HepG2 (cell line): ENCODE results near the gene GOLGA3. TPM values are rescaled to one million over a fixed set of nuclear protein-coding genes. Genes with fewer than 3 reads are reported as not detected.

Experiments used
- AKNA ChIP-seq: sonication (generic); formaldehyde crosslinking; IDR thresholded peaks from 2 replicates; pipeline ENCODE4 v1.4.0; 2020; ENCODE audit warnings: missing genetic modification reagents, borderline replicate concordance
- ATF4 ChIP-seq, 2 experiments: fragments of 450-650 bp in 1 of 2; sonication (generic) in 1 of 2; formaldehyde crosslinking; IDR thresholded peaks; 2 replicates each; pipeline versions ENCODE4 v1.5.0 to v1.8.0; 2020 to 2022; ENCODE audit warnings: mild to moderate bottlenecking in 1 of 2, missing genetic modification reagents in 1 of 2
- CBX2 ChIP-seq, 2 experiments: fragments of 200-600 bp in 1 of 2; sonication (generic); formaldehyde crosslinking in 1 of 2; IDR thresholded peaks; 2 replicates each; pipeline versions ENCODE4 v1.7.0 to v1.8.1; 2018 to 2022; ENCODE audit warnings: low read depth in 2 of 2, low read length in 1 of 2, mild to moderate bottlenecking in 1 of 2, missing genetic modification reagents in 1 of 2
- CHD4 ChIP-seq: fragments of 200-600 bp; sonication (generic); IDR thresholded peaks from 2 replicates; pipeline ENCODE4 v1.7.0; 2017; ENCODE audit warnings: mild to moderate bottlenecking, low read length, borderline replicate concordance
- CREM ChIP-seq, 2 experiments: sonication (generic) in 1 of 2; formaldehyde crosslinking in 1 of 2; IDR thresholded peaks; 2 replicates each; pipeline versions ENCODE4 v1.4.0 to v1.6.1; 2016 to 2020; ENCODE audit warnings: antibody characterized with exemption in 1 of 2, mild to moderate bottlenecking in 1 of 2, missing genetic modification reagents in 1 of 2
- KLF15 ChIP-seq: sonication (generic); formaldehyde crosslinking; IDR thresholded peaks from 2 replicates; pipeline ENCODE4 v1.8.1; 2023; ENCODE audit warnings: borderline replicate concordance, mild to moderate bottlenecking, inconsistent platforms, missing genetic modification reagents, mixed read lengths
- MIXL1 ChIP-seq: IDR thresholded peaks from 2 replicates; pipeline ENCODE4 v1.6.1; 2016
- PAF1 ChIP-seq: IDR thresholded peaks from 2 replicates; pipeline ENCODE4 v1.6.1; 2016; ENCODE audit warnings: missing genetic modification reagents, missing compliant biosample characterization
- TARDBP ChIP-seq: sonication (generic); formaldehyde crosslinking; IDR thresholded peaks from 2 replicates; pipeline ENCODE4 v1.8.0; 2022; ENCODE audit warnings: mild to moderate bottlenecking, missing genetic modification reagents
- TCF12 ChIP-seq, 2 experiments: fragments of 450-650 bp in 1 of 2; sonication (generic) in 1 of 2; formaldehyde crosslinking in 1 of 2; IDR thresholded peaks; 2 replicates each; pipeline versions ENCODE4 v1.6.1 to v1.8.0; 2017 to 2022; ENCODE audit warnings: antibody characterized with exemption in 1 of 2, mild to moderate bottlenecking in 1 of 2, missing genetic modification reagents in 1 of 2, moderate library complexity in 1 of 2
- TEAD3 ChIP-seq: optimal IDR thresholded peaks from 2 replicates; pipeline ENCODE3; 2016; ENCODE audit warnings: borderline replicate concordance
- TOPORS ChIP-seq: sonication (generic); formaldehyde crosslinking; IDR thresholded peaks from 2 replicates; pipeline ENCODE4 v1.8.0; 2023; ENCODE audit warnings: mild to moderate bottlenecking, missing genetic modification reagents
- YY1 ChIP-seq: IDR thresholded peaks from 2 replicates; pipeline ENCODE4 v1.6.1; 2011; ENCODE audit warnings: low read length, low read depth, moderate library complexity, mild to moderate bottlenecking; ENCODE audit not compliant: insufficient read depth, insufficient replicate concordance
- ZBTB46 ChIP-seq: sonication (generic); formaldehyde crosslinking; IDR thresholded peaks from 2 replicates; pipeline ENCODE4 v1.4.0; 2020; ENCODE audit warnings: mild to moderate bottlenecking, missing genetic modification reagents, borderline replicate concordance
- ZNF253 ChIP-seq: sonication (generic); formaldehyde crosslinking; IDR thresholded peaks from 2 replicates; pipeline ENCODE4 v1.8.0; 2022; ENCODE audit warnings: mild to moderate bottlenecking, missing genetic modification reagents, borderline replicate concordance
- ZNF263 ChIP-seq: sonication (generic); formaldehyde crosslinking; IDR thresholded peaks from 2 replicates; pipeline ENCODE4 v1.4.0; 2020; ENCODE audit warnings: missing genetic modification reagents
- ZNF335 ChIP-seq: sonication (generic); formaldehyde crosslinking; IDR thresholded peaks from 2 replicates; pipeline ENCODE4 v1.4.0; 2020; ENCODE audit warnings: missing genetic modification reagents
- ZNF503 ChIP-seq: sonication (generic); formaldehyde crosslinking; IDR thresholded peaks from 2 replicates; pipeline ENCODE4 v1.4.0; 2020; ENCODE audit warnings: missing genetic modification reagents
- ZNF660 ChIP-seq: sonication (generic); formaldehyde crosslinking; IDR thresholded peaks from 2 replicates; pipeline ENCODE4 v1.5.1; 2020; ENCODE audit warnings: mild to moderate bottlenecking, low read depth, missing genetic modification reagents, borderline replicate concordance
- ZNF75D ChIP-seq: sonication (generic); formaldehyde crosslinking; IDR thresholded peaks from 2 replicates; pipeline ENCODE4 v1.8.1; 2023; ENCODE audit warnings: missing genetic modification reagents, mild to moderate bottlenecking, borderline replicate concordance
- polyA plus RNA-seq, 8 experiments: library from polyadenylated mRNA; depleted of rRNA in 3 of 8; stranded (reverse) in 7 of 8; unstranded in 1 of 8; fragments of >200 nt; fragmentation: Illumina TruSeq in 4 of 8; extraction: Trizol in 4 of 8; gene quantifications; 2 replicates each; pipeline versions ENCODE4 v1.2.1 to v1.2.3, GENCODE V29; 2011 to 2016; ENCODE audit warnings: low read depth in 4 of 8, missing spikeins in 1 of 8, mixed read lengths in 1 of 8; ENCODE audit not compliant: insufficient read depth in 1 of 8
- total RNA-seq, 5 experiments: library from RNA; depleted of rRNA; stranded (reverse); fragments of >200 nt; fragmentation: Illumina TruSeq; extraction: Trizol; gene quantifications; 2 replicates each; pipeline ENCODE4 v1.2.3, GENCODE V29; 2016; ENCODE audit warnings: low read depth in 1 of 5

GOLGA3 gene
- total and polyA plus RNA-seq, 2 of the 13 experiments (the other 11 are each of a cell fraction or from before 2014, with no cell fraction given), result 22.0 to 43.0 TPM

GRCh38 chr12:132866251-132866828 lies 37.7 kb upstream of the GOLGA3 start (continued):
- TF ChIP-seq ZNF503 (CRISPR knock-in tag), result no peak
- TF ChIP-seq TEAD3 (CRISPR knock-in tag), result peak; percentile 36
- no peak for TF ChIP-seq MIXL1 (CRISPR knock-in tag)
- TF ChIP-seq KLF15 (CRISPR knock-in tag), result no peak
- TF ChIP-seq AKNA (CRISPR knock-in tag), result no peak
- TF ChIP-seq CHD4, result 0 out of 2 replicates have a peak, but pooled peaks have one; percentile 27
- no peak for TF ChIP-seq ZBTB46
- no peak for TF ChIP-seq TOPORS
- TF ChIP-seq TCF12 (IDR thresholded peaks at IDR 0.05), result no peak
- TF ChIP-seq TCF12 (CRISPR knock-in tag; IDR thresholded peaks at IDR 0.05), result no peak
- TF ChIP-seq ZNF75D (CRISPR knock-in tag), result no peak
- TF ChIP-seq ZNF253 (CRISPR knock-in tag), result no peak
- TF ChIP-seq ATF4 (CRISPR knock-in tag; IDR thresholded peaks at IDR 0.05), result peak in 1 of 2 experiments; percentile 83; a peak in 2 of 4 replicates
- TF ChIP-seq CREM (IDR thresholded peaks at IDR 0.05), result no peak
- TF ChIP-seq CREM (CRISPR knock-in tag; IDR thresholded peaks at IDR 0.05), result no peak
- TF ChIP-seq PAF1, result no peak
- no peak for TF ChIP-seq ZNF660
- TF ChIP-seq TARDBP (CRISPR knock-in tag), result no peak
- TF ChIP-seq YY1, result no peak
- TF ChIP-seq ZNF335, result no peak
- TF ChIP-seq ZNF263 (CRISPR knock-in tag), result no peak
- no peak for TF ChIP-seq CBX2 (IDR thresholded peaks at IDR 0.05; ENCODE audit: low read depth, low read length)
- TF ChIP-seq CBX2 (CRISPR knock-in tag; IDR thresholded peaks at IDR 0.05; ENCODE audit: low read depth), result no peak
